Measurements from ENCODE around the gene BAIAP2. TPM values are rescaled to one million over a fixed set of nuclear protein-coding genes. Genes with fewer than 3 reads are reported as not detected.

BAIAP2 gene
- total and polyA plus RNA-seq, 2 donors (not counting 1 experiment from before 2014, with no cell fraction given), result 1.3 to 12.0 TPM

- H3K36me3 ChIP-seq (replicated peaks in 1 of 2; ENCODE audit: control extremely low read depth in 1 of 2, control insufficient read depth in 1 of 2, extremely low read depth in 1 of 2, insufficient read depth in 2 of 2, low read length in 1 of 2), result no peaks in the 10 kb centered on the region
- H3K4me1 ChIP-seq (ENCODE audit: control insufficient read depth in 2 of 2, insufficient read depth in 2 of 2, low read length in 2 of 2), result peaks cover 0 to 7% of the 10 kb centered on the region in 2 donors
- H3K27ac ChIP-seq (ENCODE audit: low read length in 2 of 2), result no peak overlapping the region
- intact Hi-C loops (cut with micrococcal nuclease), result no loop called here
- peaks cover 4% of the 10 kb centered on the region for H3K27me3 Mint-ChIP-seq
- H3K79me2 ChIP-seq (ENCODE audit: control insufficient read depth, insufficient read depth, low read length), result no peaks in the 10 kb centered on the region
- H3K9me3 Mint-ChIP-seq (ENCODE audit: insufficient read depth), result no peaks in the 10 kb centered on the region
- ChIA-PET POLR2A (no interaction called here), CTCF (interaction anchor here (0.7 to 5.3 kb wide), 9 partner anchors 10 to 706 kb away, joined by 3 to 36 read pairs (median 4); partner anchors contain the start of genes NDUFAF8 and TEPSIN)
- no peak overlapping the region for H3K4me3 ChIP-seq (ENCODE audit: control extremely low read depth in 1 of 5, extremely low read depth in 1 of 5, insufficient read depth in 1 of 5, low read depth in 2 of 5, low read length in 4 of 5)
- H3K4me1 Mint-ChIP-seq, result no peaks in the 10 kb centered on the region
- no peak for DNase-seq
- H3K4me3 Mint-ChIP-seq, result no peak overlapping the region
- no peak for TF ChIP-seq EZH2 (IDR thresholded peaks at IDR 0.05; ENCODE audit: borderline replicate concordance, insufficient read depth, low read depth, low read length, poor library complexity, severe bottlenecking)
- TF ChIP-seq CTCF (IDR thresholded peaks at IDR 0.05), result no peak
- no peaks in the 10 kb centered on the region for H4K20me1 ChIP-seq (ENCODE audit: control insufficient read depth, insufficient read depth, low read length, poor library complexity, severe bottlenecking)
- no peaks in the 10 kb centered on the region for H3K9me3 ChIP-seq (ENCODE audit: control extremely low read depth in 1 of 3, control insufficient read depth in 2 of 3, insufficient read depth in 1 of 3, low read length in 2 of 3)
- H3K4me2 ChIP-seq (replicated peaks; ENCODE audit: low read depth, low read length, poor library complexity, severe bottlenecking), result no peak overlapping the region
- ATAC-seq (ENCODE audit: low read depth), result no peak
- peaks cover 0 to 17% (median 1%) of the 10 kb centered on the region in 4 experiments for H3K27me3 ChIP-seq (replicated peaks in 1 of 4; ENCODE audit: control extremely low read depth in 1 of 4, control insufficient read depth in 3 of 4, insufficient read depth in 4 of 4, low read length in 3 of 4)
- H3K9ac ChIP-seq (ENCODE audit: low read length), result no peak overlapping the region
- WGBS (ENCODE audit: insufficient coverage), result 81% methylated on average over 11 of the region's 12 CpGs
- H2AFZ ChIP-seq (ENCODE audit: insufficient read depth, low read depth, low read length, poor library complexity, severe bottlenecking), result no peak overlapping the region
- H3K27ac Mint-ChIP-seq, result no peak overlapping the region
These were observed 67.4 kb downstream of the BAIAP2 start for GRCh38 chr17:81102352-81102751.

- H3K27me3 ChIP-seq (replicated peaks in 1 of 4; ENCODE audit: control extremely low read depth in 1 of 4, control insufficient read depth in 3 of 4, insufficient read depth in 4 of 4, low read length in 3 of 4), result peaks cover 0 to 12% (median 0%) of the 10 kb centered on the region in 4 experiments
- TF ChIP-seq CTCF (IDR thresholded peaks at IDR 0.05) (no peak), EZH2 (IDR thresholded peaks at IDR 0.05; ENCODE audit: borderline replicate concordance, insufficient read depth, low read depth, low read length, poor library complexity, severe bottlenecking) (no peak)
- ATAC-seq (ENCODE audit: low read depth) (no peak), DNase-seq (no peak)
- peaks cover 4% of the 10 kb centered on the region for H3K27me3 Mint-ChIP-seq
- no peaks in the 10 kb centered on the region for H3K79me2 ChIP-seq (ENCODE audit: control insufficient read depth, insufficient read depth, low read length)
- H3K9ac ChIP-seq (ENCODE audit: low read length), result no peak overlapping the region
- H3K27ac ChIP-seq (ENCODE audit: low read length in 2 of 2), result no peak overlapping the region
- intact Hi-C loops (cut with micrococcal nuclease), result no loop called here
- CTCF ChIA-PET, result interaction anchor here (0.7 to 5.3 kb wide), 5 partner anchors 80 to 676 kb away, joined by 3 to 36 read pairs (median 8); no protein-coding TSS in a partner anchor
- H2AFZ ChIP-seq (ENCODE audit: insufficient read depth, low read depth, low read length, poor library complexity, severe bottlenecking), result no peak overlapping the region
- H3K4me2 ChIP-seq (replicated peaks; ENCODE audit: low read depth, low read length, poor library complexity, severe bottlenecking), result no peak overlapping the region
- H3K9me3 Mint-ChIP-seq (ENCODE audit: insufficient read depth), result no peaks in the 10 kb centered on the region
- WGBS (ENCODE audit: insufficient coverage), result 96% methylated on average over 17 of the region's 17 CpGs
- H3K27ac Mint-ChIP-seq, result no peak overlapping the region
- H3K4me1 ChIP-seq (ENCODE audit: control insufficient read depth in 2 of 2, insufficient read depth in 2 of 2, low read length in 2 of 2), result peaks cover 0 to 7% of the 10 kb centered on the region in 2 donors
- no peak overlapping the region for H3K4me3 Mint-ChIP-seq
- no peaks in the 10 kb centered on the region for H3K4me1 Mint-ChIP-seq
- POLR2A ChIA-PET, result no interaction called here
- no peaks in the 10 kb centered on the region for H3K9me3 ChIP-seq (ENCODE audit: control extremely low read depth in 1 of 3, control insufficient read depth in 2 of 3, insufficient read depth in 1 of 3, low read length in 2 of 3)
- H4K20me1 ChIP-seq (ENCODE audit: control insufficient read depth, insufficient read depth, low read length, poor library complexity, severe bottlenecking), result no peaks in the 10 kb centered on the region
- H3K36me3 ChIP-seq (replicated peaks in 1 of 2; ENCODE audit: control extremely low read depth in 1 of 2, control insufficient read depth in 1 of 2, extremely low read depth in 1 of 2, insufficient read depth in 2 of 2, low read length in 1 of 2), result no peaks in the 10 kb centered on the region
- no peak overlapping the region for H3K4me3 ChIP-seq (ENCODE audit: control extremely low read depth in 1 of 5, extremely low read depth in 1 of 5, insufficient read depth in 1 of 5, low read depth in 2 of 5, low read length in 4 of 5)
These were observed 67.9 kb downstream of the BAIAP2 start for GRCh38 chr17:81102869-81103268.
